ENCODE measurements around the gene HMGA1.

HMGA1 gene

GRCh38 chr6:34206726-34207125, 29.9 kb upstream of the HMGA1 start:
- no peak for TF ChIP-seq CTCF (IDR thresholded peaks at IDR 0.05; ENCODE audit: low read depth, low read length)
- no peak overlapping the region for H3K4me3 ChIP-seq (ENCODE audit: low read depth, low read length)

- H3K4me3 ChIP-seq (ENCODE audit: low read depth, low read length), result no peak overlapping the region
- no peak for TF ChIP-seq CTCF (IDR thresholded peaks at IDR 0.05; ENCODE audit: low read depth, low read length)
These were observed 28.8 kb upstream of the HMGA1 start for GRCh38 chr6:34207695-34208443.

- no peak for TF ChIP-seq CTCF (IDR thresholded peaks at IDR 0.05; ENCODE audit: low read depth, low read length)
- H3K4me3 ChIP-seq (ENCODE audit: low read depth, low read length), result no peak overlapping the region
These were observed 22.9 kb upstream of the HMGA1 start for GRCh38 chr6:34213772-34214171.

DNA sequence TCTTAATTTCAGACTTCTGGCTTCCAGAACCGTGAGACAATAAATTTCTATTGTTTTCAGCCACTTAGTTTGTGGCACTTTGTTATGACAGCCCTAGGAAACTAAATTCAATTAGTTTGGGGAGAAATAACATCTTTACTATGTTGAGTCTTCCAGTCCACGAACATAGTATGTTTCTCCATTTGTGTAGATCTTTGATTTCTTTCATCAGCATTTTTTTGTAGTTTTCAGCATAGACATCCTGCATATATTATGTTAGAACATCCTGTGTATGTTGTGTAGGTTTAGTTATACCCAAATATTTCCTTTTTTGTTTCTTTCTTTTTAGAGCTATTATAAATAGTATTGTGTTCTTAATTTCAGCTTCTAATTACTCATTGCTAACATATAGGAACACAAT, 18.0 kb upstream of the HMGA1 start:
- no peak overlapping the region for H3K4me3 ChIP-seq (ENCODE audit: low read depth, low read length)
- TF ChIP-seq CTCF (IDR thresholded peaks at IDR 0.05; ENCODE audit: low read depth, low read length), result no peak

GRCh38 chr6:34223381-34223955, 13.2 kb upstream of the HMGA1 start:
- H3K4me3 ChIP-seq (ENCODE audit: low read depth, low read length), result peak overlapping the region; percentile 31
- no peak for TF ChIP-seq CTCF (IDR thresholded peaks at IDR 0.05; ENCODE audit: low read depth, low read length)

GRCh38 chr6:34223956-34224940, 12.4 kb upstream of the HMGA1 start:
- peak overlapping the region; percentile 61 for H3K4me3 ChIP-seq (ENCODE audit: low read depth, low read length)
- TF ChIP-seq CTCF (IDR thresholded peaks at IDR 0.05; ENCODE audit: low read depth, low read length), result no peak
